Prostate gland (tissue), 2 donors: ENCODE results near the gene ATL1.

Experiments
- POLR2AphosphoS5 ChIP-seq: sonication (generic); formaldehyde crosslinking; IDR thresholded peaks from one replicate; pipeline ENCODE4 v1.6.1; 2017; ENCODE audit warnings: antibody characterized with exemption
- TF ChIP-seq, protein P1 (sequence below), 4 experiments: fragments of 200-600 bp in 2 of 4; fragments of 450-650 bp in 2 of 4; sonication (generic) in 2 of 4; IDR thresholded peaks; 1 replicate in 3 of 4; 2 replicates in 1 of 4; pipeline ENCODE4 v1.5.1; 2016 to 2019; ENCODE audit warnings: antibody characterized with exemption in 4 of 4, mild to moderate bottlenecking in 2 of 4, moderate library complexity in 2 of 4

- TF ChIP-seq, protein P1, sequence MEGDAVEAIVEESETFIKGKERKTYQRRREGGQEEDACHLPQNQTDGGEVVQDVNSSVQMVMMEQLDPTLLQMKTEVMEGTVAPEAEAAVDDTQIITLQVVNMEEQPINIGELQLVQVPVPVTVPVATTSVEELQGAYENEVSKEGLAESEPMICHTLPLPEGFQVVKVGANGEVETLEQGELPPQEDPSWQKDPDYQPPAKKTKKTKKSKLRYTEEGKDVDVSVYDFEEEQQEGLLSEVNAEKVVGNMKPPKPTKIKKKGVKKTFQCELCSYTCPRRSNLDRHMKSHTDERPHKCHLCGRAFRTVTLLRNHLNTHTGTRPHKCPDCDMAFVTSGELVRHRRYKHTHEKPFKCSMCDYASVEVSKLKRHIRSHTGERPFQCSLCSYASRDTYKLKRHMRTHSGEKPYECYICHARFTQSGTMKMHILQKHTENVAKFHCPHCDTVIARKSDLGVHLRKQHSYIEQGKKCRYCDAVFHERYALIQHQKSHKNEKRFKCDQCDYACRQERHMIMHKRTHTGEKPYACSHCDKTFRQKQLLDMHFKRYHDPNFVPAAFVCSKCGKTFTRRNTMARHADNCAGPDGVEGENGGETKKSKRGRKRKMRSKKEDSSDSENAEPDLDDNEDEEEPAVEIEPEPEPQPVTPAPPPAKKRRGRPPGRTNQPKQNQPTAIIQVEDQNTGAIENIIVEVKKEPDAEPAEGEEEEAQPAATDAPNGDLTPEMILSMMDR (IDR thresholded peaks at IDR 0.05), result no peak
- no peak for TF ChIP-seq POLR2AphosphoS5
Observed at GRCh38 chr14:50607181-50607580, 47.2 kb downstream of the ATL1 start.
